Upper lobe of left lung (tissue), 6 donors: ENCODE results near the gene OCEL1. TPM values are rescaled to one million over a fixed set of nuclear protein-coding genes. Genes with fewer than 3 reads are reported as not detected.
"Not testable (repeated sequence)": the region's sequence is repeated elsewhere in the genome, so short reads cannot be mapped to it uniquely, and the experiment has no call there.

ENCODE experiments used
- ATAC-seq, 2 donors: fragments of 200-7000 bp; cut with Tn5 transposase; one replicate each; pipeline ENCODE4 v1.9.1; 2022; ENCODE audit warnings: mild to moderate bottlenecking in 2 of 2, moderate library complexity in 2 of 2; ENCODE audit not compliant: low FRiP score in 2 of 2
- DNase-seq, 2 donors: peaks; one replicate each; pipeline ENCODE4 v3.0.0-alpha.2; 2019 to 2020
- H3K27ac ChIP-seq, 4 donors: fragments of 200-600 bp; sonication (generic); one replicate each; pipeline ENCODE4 v1.5.1; 2016 to 2019
- H3K27me3 ChIP-seq, 4 donors: fragments of 200-600 bp; sonication (generic); one replicate each; pipeline ENCODE4 v1.5.1; 2017 to 2019
- H3K36me3 ChIP-seq, 4 donors: fragments of 200-600 bp; sonication (generic); one replicate each; pipeline ENCODE4 v1.5.1; 2016 to 2019
- H3K4me1 ChIP-seq, 4 donors: fragments of 200-600 bp; sonication (generic); one replicate each; pipeline ENCODE4 v1.5.1; 2018 to 2019
- H3K4me3 ChIP-seq, 4 donors: fragments of 200-600 bp; sonication (generic); one replicate each; pipeline ENCODE4 v1.5.1; 2017 to 2019; ENCODE audit warnings: mild to moderate bottlenecking in 2 of 4, moderate library complexity in 1 of 4
- H3K9me3 ChIP-seq, 4 donors: fragments of 200-600 bp; sonication (generic); one replicate each; pipeline ENCODE4 v1.5.1; 2018 to 2019
- EP300 ChIP-seq, 4 donors: sonication (generic); formaldehyde crosslinking; IDR thresholded peaks; one replicate each; pipeline ENCODE4 v1.5.1; 2017; ENCODE audit warnings: antibody characterized with exemption in 4 of 4, control low read depth in 2 of 4
- POLR2A ChIP-seq, 4 donors: fragments of 450-650 bp; IDR thresholded peaks; one replicate each; pipeline ENCODE4 v1.5.1; 2016 to 2017; ENCODE audit warnings: antibody characterized with exemption in 4 of 4, mild to moderate bottlenecking in 2 of 4
- POLR2AphosphoS5 ChIP-seq, 2 donors: sonication (generic); formaldehyde crosslinking; IDR thresholded peaks; one replicate each; pipeline ENCODE4 v1.5.1; 2017; ENCODE audit warnings: antibody characterized with exemption in 2 of 2
- WGBS, 2 donors: methylation state at CpG; one replicate each; pipeline ENCODE4 v1.1.5; 2017 to 2018; 5-methylcytosine and 5-hydroxymethylcytosine counted together
- total RNA-seq, 6 donors: library from RNA; depleted of rRNA in 4 of 6; stranded (reverse); fragments of >200 nt in 4 of 6; gene quantifications; one replicate each; pipeline versions ENCODE4 v1.1.0 to v1.2.1, GENCODE V29; 2016 to 2021
- TF ChIP-seq, protein P1 (sequence below), 6 experiments: fragments of 450-650 bp in 4 of 6; fragments of 200-600 bp in 2 of 6; sonication (generic) in 2 of 6; IDR thresholded peaks; one replicate each; pipeline ENCODE4 v1.5.1; 2016 to 2019; ENCODE audit warnings: antibody characterized with exemption in 6 of 6
- donor health status: DM: no; HTN: no; CAD: no; lungs with moderate emphysema.
- donor health status: DM: no; HTN: yes; CAD: no; lungs with severe emphysema.

The OCEL1 gene
- total RNA-seq, 6 donors from 2014 or later: 12.3 to 37.7 (median 25.8) TPM

DNA sequence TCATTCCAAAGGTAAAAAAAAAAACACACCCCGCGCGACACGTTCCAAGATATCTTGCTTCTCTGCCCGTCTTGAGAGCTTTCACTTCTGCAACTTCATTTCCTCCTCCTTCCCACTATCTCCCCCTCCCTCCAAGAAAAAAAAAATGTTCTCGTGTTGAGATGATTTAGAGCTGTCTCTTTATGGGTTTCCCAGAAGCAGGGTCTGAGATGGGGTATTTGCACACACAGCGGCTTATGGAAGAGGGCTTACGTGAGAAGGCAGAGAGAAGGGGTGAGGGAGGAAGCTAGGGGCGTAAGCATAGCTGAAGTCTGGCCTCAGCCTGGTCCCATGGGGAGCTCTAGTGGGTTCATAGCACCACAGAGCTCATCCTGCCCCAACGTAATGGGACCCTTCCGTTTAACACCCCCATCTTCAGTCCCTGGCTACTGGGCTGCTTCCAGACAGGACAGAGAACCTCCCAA, 42.1 kb upstream of the OCEL1 start:
- 62% methylated on average over 11 of the region's 11 CpGs for WGBS, 2 donors
- peak overlapping the region in 3 of 4 donors; percentile 10 to 64 (median 62) for H3K27ac ChIP-seq

DNA sequence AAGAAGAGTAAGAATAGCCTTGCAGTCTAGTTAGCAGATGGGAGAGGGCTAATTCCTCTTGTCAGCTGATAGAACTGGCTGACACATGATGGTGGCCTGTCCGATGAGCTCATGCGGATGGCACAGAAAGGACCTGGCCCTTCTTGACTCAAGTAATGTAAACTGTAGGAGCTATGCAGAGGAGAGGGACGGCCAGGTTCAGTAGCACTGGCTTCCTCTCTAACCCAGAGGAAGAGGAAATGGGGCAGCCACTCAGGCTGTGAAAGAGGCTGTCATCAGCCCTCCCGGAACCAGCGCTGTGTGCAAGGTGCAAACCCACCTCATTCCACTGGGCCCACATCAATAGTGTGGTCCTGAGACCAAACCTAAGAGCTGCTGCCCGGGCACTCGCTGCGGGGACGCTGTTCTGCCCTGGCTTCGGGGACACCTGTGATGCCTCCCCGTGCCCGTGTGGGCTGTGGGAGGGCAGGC, 41.6 kb upstream of the OCEL1 start:
- no peaks in the 10 kb centered on the region for H3K9me3 ChIP-seq
- WGBS, 2 donors: 83 to 98% methylated on average over 8 to 10 of the region's 12 CpGs
- TF ChIP-seq EP300 (IDR thresholded peaks at IDR 0.05): no peak
- no peak for TF ChIP-seq POLR2A (IDR thresholded peaks at IDR 0.05)
- TF ChIP-seq, protein P1, sequence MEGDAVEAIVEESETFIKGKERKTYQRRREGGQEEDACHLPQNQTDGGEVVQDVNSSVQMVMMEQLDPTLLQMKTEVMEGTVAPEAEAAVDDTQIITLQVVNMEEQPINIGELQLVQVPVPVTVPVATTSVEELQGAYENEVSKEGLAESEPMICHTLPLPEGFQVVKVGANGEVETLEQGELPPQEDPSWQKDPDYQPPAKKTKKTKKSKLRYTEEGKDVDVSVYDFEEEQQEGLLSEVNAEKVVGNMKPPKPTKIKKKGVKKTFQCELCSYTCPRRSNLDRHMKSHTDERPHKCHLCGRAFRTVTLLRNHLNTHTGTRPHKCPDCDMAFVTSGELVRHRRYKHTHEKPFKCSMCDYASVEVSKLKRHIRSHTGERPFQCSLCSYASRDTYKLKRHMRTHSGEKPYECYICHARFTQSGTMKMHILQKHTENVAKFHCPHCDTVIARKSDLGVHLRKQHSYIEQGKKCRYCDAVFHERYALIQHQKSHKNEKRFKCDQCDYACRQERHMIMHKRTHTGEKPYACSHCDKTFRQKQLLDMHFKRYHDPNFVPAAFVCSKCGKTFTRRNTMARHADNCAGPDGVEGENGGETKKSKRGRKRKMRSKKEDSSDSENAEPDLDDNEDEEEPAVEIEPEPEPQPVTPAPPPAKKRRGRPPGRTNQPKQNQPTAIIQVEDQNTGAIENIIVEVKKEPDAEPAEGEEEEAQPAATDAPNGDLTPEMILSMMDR (IDR thresholded peaks at IDR 0.05): no peak
- TF ChIP-seq POLR2AphosphoS5 (IDR thresholded peaks at IDR 0.05): no peak
- H3K27me3 ChIP-seq: no peaks in the 10 kb centered on the region
- H3K27ac ChIP-seq: peak overlapping the region in 3 of 4 donors; percentile 10 to 64 (median 62)
- peak; percentile 10 to 25 for ATAC-seq
- peaks cover 0 to 13% (median 9%) of the 10 kb centered on the region in 4 donors for H3K4me1 ChIP-seq
- peak in 1 of 2 donors; percentile 37 for DNase-seq
- H3K4me3 ChIP-seq: no peak overlapping the region
- H3K36me3 ChIP-seq: peaks cover 14 to 83% (median 61%) of the 10 kb centered on the region in 4 donors

More for the DNA sequence above, 42.1 kb upstream of the OCEL1 start:
- TF ChIP-seq EP300 (IDR thresholded peaks at IDR 0.05) (no peak), POLR2AphosphoS5 (IDR thresholded peaks at IDR 0.05) (no peak)
- TF ChIP-seq, protein P1 (IDR thresholded peaks at IDR 0.05): no peak
- H3K36me3 ChIP-seq: peaks cover 10 to 83% (median 56%) of the 10 kb centered on the region in 4 donors
- H3K27me3 ChIP-seq: no peaks in the 10 kb centered on the region
- no peaks in the 10 kb centered on the region for H3K9me3 ChIP-seq
- ATAC-seq (peak; percentile 21 to 32), DNase-seq (no peak)
- H3K4me3 ChIP-seq: no peak overlapping the region
- peaks cover 0 to 13% (median 9%) of the 10 kb centered on the region in 4 donors for H3K4me1 ChIP-seq

DNA sequence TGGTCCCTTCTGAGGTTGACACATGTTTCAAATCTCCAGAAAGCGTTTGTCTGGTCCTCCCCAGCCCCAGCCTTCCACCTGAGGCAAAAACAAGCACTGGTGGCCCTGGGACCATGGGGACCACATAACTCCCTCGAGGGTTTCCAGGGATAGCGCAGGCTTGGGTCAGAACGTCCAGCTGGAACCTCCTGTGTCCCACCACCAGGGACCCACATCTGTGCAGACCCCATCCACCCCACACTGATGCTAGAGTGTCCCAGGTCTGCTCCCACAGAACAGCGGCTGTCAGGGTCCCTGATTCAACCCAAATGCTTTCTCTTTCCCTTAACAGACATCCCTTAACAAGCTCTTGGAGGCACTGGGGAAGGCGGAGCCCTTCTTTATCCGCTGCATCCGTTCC, 40.4 kb upstream of the OCEL1 start:
- ATAC-seq (no peak), DNase-seq (no peak)
- Histone ChIP-seq H3K4me1 (peaks cover 0 to 13% (median 9%) of the 10 kb centered on the region in 4 donors), H3K4me3 (no peak overlapping the region), H3K27ac (no peak overlapping the region), H3K27me3 (no peaks in the 10 kb centered on the region), H3K36me3 (peaks cover 20 to 91% (median 69%) of the 10 kb centered on the region in 4 donors), H3K9me3 (no peaks in the 10 kb centered on the region)
- TF ChIP-seq POLR2AphosphoS5 (IDR thresholded peaks at IDR 0.05) (no peak), POLR2A (IDR thresholded peaks at IDR 0.05) (no peak), EP300 (IDR thresholded peaks at IDR 0.05) (no peak)
- TF ChIP-seq, protein P1 (IDR thresholded peaks at IDR 0.05): no peak
- 92 to 96% methylated on average over 7 to 8 of the region's 8 CpGs for WGBS, 2 donors

DNA sequence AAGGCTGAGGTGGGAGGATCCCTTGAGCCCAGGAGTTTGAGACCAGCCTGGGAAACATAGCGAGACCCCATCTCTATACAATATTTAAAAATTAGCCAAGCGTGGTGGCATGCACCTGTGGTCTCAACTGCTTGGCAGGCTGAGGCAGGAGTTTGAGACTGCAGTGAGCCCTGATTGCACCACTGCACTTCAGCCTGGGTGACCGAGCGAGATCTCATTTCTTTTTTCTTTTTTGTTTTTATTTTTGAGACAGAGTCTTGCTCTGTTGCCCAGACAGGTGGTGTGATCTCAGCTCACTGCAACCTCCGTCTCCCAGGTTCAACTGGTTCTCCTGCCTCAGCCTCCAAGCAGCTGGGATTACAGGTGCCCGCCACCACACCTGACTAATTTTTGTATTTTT, 34.3 kb upstream of the OCEL1 start:
- WGBS, 2 donors: 83 to 96% methylated on average over 6 of the region's 6 CpGs
- H3K9me3 ChIP-seq, H3K4me1 ChIP-seq, H3K27me3 ChIP-seq, ATAC-seq, H3K27ac ChIP-seq, H3K4me3 ChIP-seq, DNase-seq: not testable (repeated sequence)
- H3K36me3 ChIP-seq: peaks cover 49 to 92% (median 84%) of the 10 kb centered on the region in 4 donors

DNA sequence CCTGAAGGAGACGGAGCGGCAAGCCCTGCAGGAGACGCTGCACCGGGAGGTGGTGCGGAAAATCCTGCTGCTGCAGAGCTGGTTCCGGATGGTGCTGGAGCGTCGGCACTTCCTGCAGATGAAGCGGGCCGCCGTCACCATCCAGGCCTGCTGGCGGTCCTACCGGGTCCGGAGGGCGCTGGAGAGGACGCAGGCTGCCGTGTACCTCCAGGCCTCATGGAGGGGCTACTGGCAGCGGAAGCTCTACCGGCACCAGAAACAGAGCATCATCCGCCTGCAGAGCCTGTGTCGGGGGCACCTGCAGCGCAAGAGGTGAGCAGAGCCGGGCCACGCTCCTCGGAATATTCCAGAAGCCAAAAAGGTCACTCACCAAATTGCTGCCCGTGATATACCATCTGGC, 33.3 kb upstream of the OCEL1 start:
- peaks cover 47 to 90% (median 83%) of the 10 kb centered on the region in 4 donors for H3K36me3 ChIP-seq
- ATAC-seq: no peak
- 96 to 100% methylated on average over 1 to 26 of the region's 26 CpGs for WGBS, 2 donors

More for the DNA sequence above, 33.3 kb upstream of the OCEL1 start:
- Histone ChIP-seq H3K9me3 (no peaks in the 10 kb centered on the region), H3K27me3 (no peaks in the 10 kb centered on the region), H3K27ac (no peak overlapping the region), H3K4me1 (no peaks in the 10 kb centered on the region), H3K4me3 (no peak overlapping the region)
- DNase-seq: no peak
- TF ChIP-seq EP300 (IDR thresholded peaks at IDR 0.05): no peak
- no peak for TF ChIP-seq POLR2AphosphoS5 (IDR thresholded peaks at IDR 0.05)
- TF ChIP-seq, protein P1 (IDR thresholded peaks at IDR 0.05): no peak
- TF ChIP-seq POLR2A (IDR thresholded peaks at IDR 0.05): no peak
